Chondrocyte (in vitro differentiated cells): ENCODE results near the gene FBXO41. TPM values are rescaled to one million over a fixed set of nuclear protein-coding genes. Genes with fewer than 3 reads are reported as not detected.
A peak's percentile ranks its signal among the peaks of the same experiment; 100 is the strongest.

ENCODE experiments used
- DNase-seq: peaks from one replicate; pipeline ENCODE4 v3.0.0; 2021; ENCODE audit warnings: mixed read lengths, low spot score
- H3K27ac Mint-ChIP-seq: one replicate; pipeline ENCODE4 v1.8.0; 2021; ENCODE audit warnings: mild to moderate bottlenecking, moderate library complexity, mixed read lengths; ENCODE audit not compliant: unreplicated experiment
- H3K27me3 Mint-ChIP-seq: 2 replicates; pipeline ENCODE4 v1.8.0; 2021; ENCODE audit warnings: low read depth, mixed read lengths
- H3K36me3 Mint-ChIP-seq: 2 replicates; pipeline ENCODE4 v1.8.0; 2021; ENCODE audit warnings: low read depth, mixed read lengths
- H3K4me1 Mint-ChIP-seq: 2 replicates; pipeline ENCODE4 v1.8.0; 2021; ENCODE audit warnings: low read depth, mild to moderate bottlenecking, mixed read lengths
- H3K4me3 Mint-ChIP-seq: one replicate; pipeline ENCODE4 v1.8.0; 2021; ENCODE audit warnings: mild to moderate bottlenecking, moderate library complexity, mixed read lengths; ENCODE audit not compliant: unreplicated experiment
- H3K9me3 Mint-ChIP-seq: 2 replicates; pipeline ENCODE4 v1.8.0; 2021; ENCODE audit warnings: low read depth, mixed read lengths
- CTCF ChIP-seq: fragments of 200-600 bp; sonication (generic); IDR thresholded peaks from 2 replicates; pipeline ENCODE4 v1.5.0; 2021; ENCODE audit warnings: antibody characterized with exemption, mild to moderate bottlenecking, moderate library complexity
- total RNA-seq: library from RNA; stranded (reverse); gene quantifications from 3 replicates; pipeline ENCODE4 v1.2.1, GENCODE V29; 2021

The FBXO41 gene
- total RNA-seq, 1 donor from 2014 or later, result 4.0 TPM

GRCh38 chr2:73281244-73281643 lies 3.0 kb downstream of the FBXO41 start:
- H3K4me3 Mint-ChIP-seq, result no peak overlapping the region
- H3K36me3 Mint-ChIP-seq, result peaks cover 3% of the 10 kb centered on the region
- no peak for DNase-seq
- no peak overlapping the region for H3K27ac Mint-ChIP-seq
- no peak for TF ChIP-seq CTCF
- H3K4me1 Mint-ChIP-seq, result peaks cover 4% of the 10 kb centered on the region
- H3K9me3 Mint-ChIP-seq, result no peaks in the 10 kb centered on the region
- peaks cover 15% of the 10 kb centered on the region for H3K27me3 Mint-ChIP-seq

- Mint-ChIP-seq H3K4me1 (peaks cover 4% of the 10 kb centered on the region), H3K27ac (no peak overlapping the region), H3K36me3 (peaks cover 3% of the 10 kb centered on the region), H3K9me3 (no peaks in the 10 kb centered on the region), H3K4me3 (no peak overlapping the region), H3K27me3 (peaks cover 8% of the 10 kb centered on the region)
- TF ChIP-seq CTCF, result no peak
- no peak for DNase-seq
Measured at GRCh38 chr2:73279852-73280251, 4.4 kb downstream of the FBXO41 start.

- Mint-ChIP-seq H3K9me3 (peaks cover 3% of the 10 kb centered on the region), H3K4me1 (peaks cover 5% of the 10 kb centered on the region), H3K27me3 (peaks cover 37% of the 10 kb centered on the region), H3K4me3 (no peak overlapping the region), H3K27ac (no peak overlapping the region), H3K36me3 (peaks cover 11% of the 10 kb centered on the region)
- TF ChIP-seq CTCF, result no peak
- DNase-seq, result no peak
Measured at GRCh38 chr2:73272270-73272669, 12.0 kb downstream of the FBXO41 start.

DNA sequence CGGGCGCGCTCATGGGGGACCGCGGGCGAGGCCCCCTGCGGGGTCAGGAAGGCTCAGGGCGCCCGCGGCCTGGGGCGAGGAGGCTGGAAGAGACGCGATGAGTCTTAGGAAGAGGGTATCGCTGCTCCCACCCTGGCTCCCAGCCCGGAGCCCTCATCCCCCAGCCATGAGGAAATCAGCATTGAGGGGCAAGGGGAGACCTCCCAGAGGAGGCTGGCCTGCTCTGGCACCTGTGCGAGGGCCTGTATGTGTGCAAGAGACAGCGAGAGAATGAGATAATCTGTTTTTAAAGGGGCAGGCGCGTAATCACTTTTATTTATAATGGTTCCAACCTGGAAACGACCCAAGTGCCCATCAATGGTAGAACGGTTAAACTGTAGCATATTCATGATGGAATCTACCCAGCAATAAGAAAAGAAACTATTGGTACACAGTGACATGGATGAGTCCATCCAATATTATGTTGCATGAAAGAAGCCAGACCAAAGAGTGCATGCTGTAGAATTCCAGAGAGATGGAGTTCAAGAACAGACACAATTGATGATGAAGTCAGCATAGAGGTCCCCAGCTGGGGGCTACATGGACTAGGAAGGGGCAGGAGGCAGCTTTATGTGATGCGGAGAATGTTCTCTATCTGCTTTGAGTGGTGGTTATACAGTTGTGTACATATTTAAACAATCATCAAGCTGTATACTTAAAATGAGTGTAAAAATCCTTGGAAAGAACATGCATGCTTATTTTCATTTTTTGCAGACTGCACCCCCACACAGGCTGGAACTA lies 14.4 kb downstream of the FBXO41 start:
- no peak for TF ChIP-seq CTCF
- H3K27ac Mint-ChIP-seq, result no peak overlapping the region
- H3K9me3 Mint-ChIP-seq, result peaks cover 3% of the 10 kb centered on the region

GRCh38 chr2:73268830-73269685 lies 15.2 kb downstream of the FBXO41 start:
- Mint-ChIP-seq H3K4me1 (peaks cover 5% of the 10 kb centered on the region), H3K4me3 (no peak overlapping the region), H3K27me3 (peaks cover 42% of the 10 kb centered on the region), H3K36me3 (peaks cover 13% of the 10 kb centered on the region), H3K27ac (no peak overlapping the region), H3K9me3 (peaks cover 3% of the 10 kb centered on the region)
- no peak for DNase-seq
- peak; percentile 60 for TF ChIP-seq CTCF

More for the DNA sequence above, 14.4 kb downstream of the FBXO41 start:
- H3K27me3 Mint-ChIP-seq, result peaks cover 42% of the 10 kb centered on the region
- peaks cover 14% of the 10 kb centered on the region for H3K36me3 Mint-ChIP-seq
- H3K4me3 Mint-ChIP-seq, result no peak overlapping the region
- peaks cover 5% of the 10 kb centered on the region for H3K4me1 Mint-ChIP-seq
- no peak for DNase-seq
